Right lobe of liver (tissue), 6 donors: Measurements from ENCODE around the gene CIB4. TPM values are rescaled to one million over a fixed set of nuclear protein-coding genes. Genes with fewer than 3 reads are reported as not detected.

Experiments
- ATAC-seq, 4 donors: fragments of 200-7000 bp; cut with Tn5 transposase; one replicate each; pipeline ENCODE4 v1.9.1; 2020; ENCODE audit warnings: mild to moderate bottlenecking in 4 of 4, moderate library complexity in 4 of 4
- DNase-seq, 3 donors: peaks; one replicate each; pipeline ENCODE4 v3.0.0-alpha.2; 2020
- H3K27ac ChIP-seq, 3 donors: fragments of 200-600 bp; one replicate each; pipeline ENCODE4 v1.8.0; 2022
- H3K27me3 ChIP-seq, 2 donors: fragments of 200-600 bp; one replicate each; pipeline ENCODE4 v1.8.0; 2022
- H3K36me3 ChIP-seq, 4 donors: fragments of 200-600 bp; sonication (generic) in 1 of 4; one replicate each; pipeline versions ENCODE4 v1.5.1 to v1.8.0; 2017 to 2022; ENCODE audit warnings: control low read depth in 1 of 4
- H3K4me1 ChIP-seq, 4 donors: fragments of 200-600 bp; sonication (generic) in 1 of 4; one replicate each; pipeline versions ENCODE4 v1.5.1 to v1.8.0; 2017 to 2022; ENCODE audit warnings: control low read depth in 1 of 4
- H3K4me3 ChIP-seq, 3 donors: fragments of 200-600 bp; one replicate each; pipeline ENCODE4 v1.8.0; 2022
- H3K9me3 ChIP-seq, 4 donors: fragments of 200-600 bp; sonication (generic) in 1 of 4; one replicate each; pipeline versions ENCODE4 v1.5.1 to v1.8.0; 2017 to 2022; ENCODE audit warnings: control low read depth in 1 of 4
- POLR2A ChIP-seq: fragments of 450-650 bp; IDR thresholded peaks from one replicate; pipeline ENCODE4 v1.6.1; 2017; ENCODE audit warnings: antibody characterized with exemption, mild to moderate bottlenecking
- WGBS: methylation state at CpG from one replicate; pipeline ENCODE4 v1.1.6; 2018; ENCODE audit warnings: low coverage, low lambda C conversion rate; ENCODE audit not compliant: insufficient coverage; ENCODE audit errors: missing lambda C conversion rate; 5-methylcytosine and 5-hydroxymethylcytosine counted together
- intact Hi-C, 2 donors: fragments of 100-400 bp; cut with DNase I; formaldehyde crosslinking; loops; one replicate each; pipeline versions ENCODE4 v1.11.2 to v1.14.1; 2022
- total RNA-seq, 6 experiments: library from RNA; depleted of rRNA in 2 of 6; stranded (reverse); fragments of >200 nt in 2 of 6; fragmentation: NEBNext Ultra II Directional in 3 of 6; extraction: Animal tissue kit (Norgen Biotek cat#: 25700) in 3 of 6; gene quantifications; one replicate each; pipeline versions ENCODE4 v1.1.0 to v1.2.4, GENCODE V29; 2016 to 2023
- TF ChIP-seq, protein P1 (sequence below), 4 donors: fragments of 200-600 bp in 3 of 4; fragments of 450-650 bp in 1 of 4; IDR thresholded peaks; one replicate each; pipeline versions ENCODE4 v1.5.1 to v1.8.0; 2016 to 2022; ENCODE audit warnings: antibody characterized with exemption in 4 of 4, mild to moderate bottlenecking in 2 of 4
- donor health status: DM: no; HTN: yes; CAD: no.
- donor health status: DM: no; HTN: no; CAD: no.
- donor health status: DM: no; HTN: no; CAD: no.
- donor health status: DM: no; HTN: yes; CAD: no.
- donor health status: DM: no; HTN: yes; CAD: no.

CIB4 gene
- total RNA-seq, 6 experiments from 2014 or later: not detected

- no peaks in the 10 kb centered on the region for H3K27me3 ChIP-seq
- intact Hi-C loops: no loop called here
Measured at GRCh38 chr2:26672818-26673393, 31.7 kb upstream of the CIB4 start.

GRCh38 chr2:26672112-26672817, 31.1 kb upstream of the CIB4 start:
- 78% methylated on average over 2 of the region's 11 CpGs for WGBS
- Histone ChIP-seq H3K4me1 (no peaks in the 10 kb centered on the region), H3K9me3 (no peaks in the 10 kb centered on the region), H3K27ac (no peak overlapping the region), H3K4me3 (no peak overlapping the region), H3K36me3 (no peaks in the 10 kb centered on the region), H3K27me3 (no peaks in the 10 kb centered on the region)
- intact Hi-C loops: no loop called here
- no peak for TF ChIP-seq POLR2A
- TF ChIP-seq, protein P1, sequence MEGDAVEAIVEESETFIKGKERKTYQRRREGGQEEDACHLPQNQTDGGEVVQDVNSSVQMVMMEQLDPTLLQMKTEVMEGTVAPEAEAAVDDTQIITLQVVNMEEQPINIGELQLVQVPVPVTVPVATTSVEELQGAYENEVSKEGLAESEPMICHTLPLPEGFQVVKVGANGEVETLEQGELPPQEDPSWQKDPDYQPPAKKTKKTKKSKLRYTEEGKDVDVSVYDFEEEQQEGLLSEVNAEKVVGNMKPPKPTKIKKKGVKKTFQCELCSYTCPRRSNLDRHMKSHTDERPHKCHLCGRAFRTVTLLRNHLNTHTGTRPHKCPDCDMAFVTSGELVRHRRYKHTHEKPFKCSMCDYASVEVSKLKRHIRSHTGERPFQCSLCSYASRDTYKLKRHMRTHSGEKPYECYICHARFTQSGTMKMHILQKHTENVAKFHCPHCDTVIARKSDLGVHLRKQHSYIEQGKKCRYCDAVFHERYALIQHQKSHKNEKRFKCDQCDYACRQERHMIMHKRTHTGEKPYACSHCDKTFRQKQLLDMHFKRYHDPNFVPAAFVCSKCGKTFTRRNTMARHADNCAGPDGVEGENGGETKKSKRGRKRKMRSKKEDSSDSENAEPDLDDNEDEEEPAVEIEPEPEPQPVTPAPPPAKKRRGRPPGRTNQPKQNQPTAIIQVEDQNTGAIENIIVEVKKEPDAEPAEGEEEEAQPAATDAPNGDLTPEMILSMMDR (IDR thresholded peaks at IDR 0.05): no peak
- peak in 1 of 3 donors; percentile 22 for DNase-seq
- no peak for ATAC-seq

More at GRCh38 chr2:26672818-26673393, 31.7 kb upstream of the CIB4 start:
- ATAC-seq: no peak
- no peak overlapping the region for H3K4me3 ChIP-seq
- WGBS: 58% methylated on average over 7 of the region's 9 CpGs
- H3K27ac ChIP-seq: no peak overlapping the region
- no peaks in the 10 kb centered on the region for H3K36me3 ChIP-seq
- DNase-seq: peak in 1 of 3 donors; percentile 15
- H3K9me3 ChIP-seq: no peaks in the 10 kb centered on the region
- no peak for TF ChIP-seq POLR2A
- TF ChIP-seq, protein P1 (IDR thresholded peaks at IDR 0.05): no peak
- no peaks in the 10 kb centered on the region for H3K4me1 ChIP-seq

- Histone ChIP-seq H3K9me3 (no peaks in the 10 kb centered on the region), H3K27ac (no peak overlapping the region), H3K4me3 (no peak overlapping the region), H3K4me1 (no peaks in the 10 kb centered on the region), H3K27me3 (no peaks in the 10 kb centered on the region), H3K36me3 (no peaks in the 10 kb centered on the region)
- intact Hi-C loops: no loop called here
- no peak for TF ChIP-seq POLR2A
- TF ChIP-seq, protein P1 (IDR thresholded peaks at IDR 0.05): no peak
- DNase-seq: peak in 1 of 3 donors; percentile 12
- no peak for ATAC-seq
- 71% methylated on average over 4 of the region's 5 CpGs for WGBS
Measured at GRCh38 chr2:26671691-26672090, 30.5 kb upstream of the CIB4 start.

- H3K27me3 ChIP-seq: no peaks in the 10 kb centered on the region
- no peak overlapping the region for H3K4me3 ChIP-seq
- TF ChIP-seq, protein P1 (IDR thresholded peaks at IDR 0.05): no peak
- no peak for TF ChIP-seq POLR2A
- ATAC-seq (no peak), DNase-seq (peak in 1 of 3 donors; percentile 20)
- intact Hi-C loops: no loop called here
- no peaks in the 10 kb centered on the region for H3K9me3 ChIP-seq
- 78% methylated on average over 1 of the region's 5 CpGs for WGBS
- H3K4me1 ChIP-seq: no peaks in the 10 kb centered on the region
- no peaks in the 10 kb centered on the region for H3K36me3 ChIP-seq
- H3K27ac ChIP-seq: no peak overlapping the region
Measured at GRCh38 chr2:26670931-26671460, 29.8 kb upstream of the CIB4 start.
